Naive thymus-derived CD4-positive, alpha-beta T cell (primary cell): ENCODE data around the gene RARRES2. TPM values are rescaled to one million over a fixed set of nuclear protein-coding genes. Genes with fewer than 3 reads are reported as not detected.

Source experiments
- ATAC-seq: fragments of 150-1000 bp; cut with Tn5 transposase; 2 replicates; pipeline ENCODE4 v1.10.0; 2021; ENCODE audit warnings: mild to moderate bottlenecking, moderate library complexity
- CTCF ChIA-PET: fragments of 350-600 bp; sonication (Branson Sonifier 250); formaldehyde crosslinking; loops from one replicate; lab custom pipeline; 2021; ENCODE audit warnings: antibody characterized with exemption; lab: Charles Lee
- POLR2A ChIA-PET: fragments of 350-600 bp; sonication (Branson Sonifier 250); formaldehyde crosslinking; loops from one replicate; lab custom pipeline; 2021; ENCODE audit warnings: antibody characterized with exemption, inconsistent platforms; lab: Charles Lee
- DNase-seq, 9 donors: peaks; one replicate each; pipeline versions ENCODE4 v3.0.0 to v3.0.0-alpha.2; 2020 to 2022; ENCODE audit warnings: mixed read lengths in 1 of 9
- H3K27ac ChIP-seq: one replicate; pipeline ENCODE4 v1.7.0; 2013; ENCODE audit warnings: mild to moderate bottlenecking, low read depth, low read length, moderate library complexity
- H3K27me3 ChIP-seq, 2 donors: one replicate each; pipeline ENCODE4 v1.7.0; 2013; ENCODE audit warnings: low read length in 2 of 2, mild to moderate bottlenecking in 2 of 2, moderate library complexity in 2 of 2; ENCODE audit not compliant: control insufficient read depth in 2 of 2, insufficient read depth in 2 of 2
- H3K36me3 ChIP-seq, 3 experiments: 1 replicate in 2 of 3; 2 replicates in 1 of 3; pipeline ENCODE4 v1.7.0; 2013; ENCODE audit warnings: low read length in 3 of 3, mild to moderate bottlenecking in 3 of 3, moderate library complexity in 1 of 3; ENCODE audit not compliant: insufficient read depth in 3 of 3, control insufficient read depth in 2 of 3
- H3K4me1 ChIP-seq, 2 donors: one replicate each; pipeline ENCODE4 v1.7.0; 2013; ENCODE audit warnings: low read length in 2 of 2, mild to moderate bottlenecking in 2 of 2, moderate library complexity in 1 of 2; ENCODE audit not compliant: control insufficient read depth in 2 of 2, insufficient read depth in 2 of 2
- H3K4me3 ChIP-seq: 2 replicates; pipeline ENCODE4 v1.7.0; 2013; ENCODE audit warnings: mild to moderate bottlenecking, low read length
- H3K9me3 ChIP-seq, 3 experiments: 1 replicate in 2 of 3; 2 replicates in 1 of 3; pipeline ENCODE4 v1.7.0; 2013; ENCODE audit warnings: low read length in 3 of 3; ENCODE audit not compliant: control insufficient read depth in 2 of 3
- H3K27ac Mint-ChIP-seq, 9 donors: one replicate each; pipeline ENCODE4 v1.8.0; 2020 to 2022; ENCODE audit warnings: mixed read lengths in 9 of 9, mild to moderate bottlenecking in 8 of 9, moderate library complexity in 5 of 9, inconsistent platforms in 2 of 9
- H3K27me3 Mint-ChIP-seq, 5 donors: one replicate each; pipeline ENCODE4 v1.8.0; 2021 to 2022; ENCODE audit warnings: mixed read lengths in 5 of 5, mild to moderate bottlenecking in 1 of 5
- H3K36me3 Mint-ChIP-seq, 5 donors: one replicate each; pipeline ENCODE4 v1.8.0; 2020 to 2022; ENCODE audit warnings: mixed read lengths in 5 of 5, mild to moderate bottlenecking in 3 of 5, inconsistent platforms in 1 of 5
- H3K4me1 Mint-ChIP-seq, 7 donors: one replicate each; pipeline ENCODE4 v1.8.0; 2020 to 2022; ENCODE audit warnings: mixed read lengths in 7 of 7, mild to moderate bottlenecking in 3 of 7, inconsistent platforms in 1 of 7
- H3K4me3 Mint-ChIP-seq, 10 donors: one replicate each; pipeline ENCODE4 v1.8.0; 2020 to 2022; ENCODE audit warnings: mild to moderate bottlenecking in 10 of 10, mixed read lengths in 10 of 10, moderate library complexity in 6 of 10, inconsistent platforms in 2 of 10
- H3K9me3 Mint-ChIP-seq, 11 donors: one replicate each; pipeline ENCODE4 v1.8.0; 2020 to 2022; ENCODE audit warnings: mixed read lengths in 11 of 11, mild to moderate bottlenecking in 4 of 11, inconsistent platforms in 1 of 11, moderate library complexity in 1 of 11
- intact Hi-C, 2 donors: fragments of 100-400 bp; cut with micrococcal nuclease; formaldehyde crosslinking; loops; one replicate each; pipeline ENCODE4 v1.15.1; 2023
- polyA plus RNA-seq, 2 donors: library from polyadenylated mRNA; unstranded; fragments of 300-500 nt; fragmentation: Illumina TruSeq; gene quantifications; one replicate each; pipeline ENCODE4 v1.2.3, GENCODE V29; 2021
- total RNA-seq, 6 experiments: library from RNA in 5 of 6; stranded (reverse) in 5 of 6; gene quantifications; 1 replicate in 5 of 6; 2 replicates in 1 of 6; pipeline ENCODE4 v1.2.3 and lab custom pipeline; 2021 to 2026

Gene RARRES2
- total and polyA plus RNA-seq, 7 experiments from 2014 or later, result 0.38 TPM; not detected in 6

DNA sequence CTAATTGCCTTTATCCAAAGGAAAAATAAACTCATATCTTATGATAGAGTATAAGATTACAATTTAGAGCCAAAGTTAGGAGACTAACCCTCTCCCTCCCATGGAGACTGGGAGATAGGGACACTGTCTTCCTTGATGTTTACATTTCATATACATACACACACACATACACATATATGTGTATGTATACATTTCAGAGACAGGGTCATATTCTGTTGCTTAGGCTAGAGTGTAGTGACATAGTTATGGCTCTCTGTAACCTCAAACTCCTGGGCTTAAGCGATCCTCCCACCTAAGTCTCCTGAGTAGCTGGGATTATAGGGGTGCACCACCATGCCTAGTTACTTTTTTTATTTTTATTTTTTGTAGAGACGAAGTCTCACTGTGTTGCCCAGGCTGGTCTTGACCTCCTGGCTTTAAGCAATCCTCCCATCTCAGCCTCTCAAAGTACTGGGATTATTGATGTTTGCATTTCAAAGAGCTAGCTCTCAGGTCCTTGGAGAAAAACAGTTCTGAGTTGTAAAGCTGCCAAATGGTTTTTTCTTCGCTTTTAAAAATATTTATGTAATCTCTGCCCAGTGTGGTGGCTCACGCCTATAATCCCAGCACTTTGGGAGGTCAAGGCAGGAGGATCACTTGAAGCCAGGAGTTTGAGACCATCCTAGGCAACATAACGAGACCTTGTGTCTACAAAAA lies 19.1 kb upstream of the RARRES2 start:
- H3K4me3 Mint-ChIP-seq, result peak overlapping the region in 2 of 10 donors; percentile 24 to 50
- Histone ChIP-seq H3K27ac (no peak overlapping the region), H3K4me1 (peaks cover 6 to 38% of the 10 kb centered on the region in 2 donors), H3K27me3 (no peaks in the 10 kb centered on the region), H3K4me3 (no peak overlapping the region), H3K36me3 (no peaks in the 10 kb centered on the region), H3K9me3 (no peaks in the 10 kb centered on the region)
- peaks cover 24 to 72% (median 60%) of the 10 kb centered on the region in 7 donors for H3K4me1 Mint-ChIP-seq
- no peak for ATAC-seq
- ChIA-PET CTCF (interaction anchor here (0.6 kb wide), 2 partner anchors 518 to 552 kb away, joined by 3 read pairs; no protein-coding TSS in a partner anchor), POLR2A (interaction anchor here (1.0 to 1.3 kb wide), 2 partner anchors 10 to 47 kb away, joined by 3 to 7 read pairs; no protein-coding TSS in a partner anchor)
- H3K27ac Mint-ChIP-seq, result peak overlapping the region in 8 of 9 donors; percentile 15 to 93 (median 86)
- H3K36me3 Mint-ChIP-seq, result no peaks in the 10 kb centered on the region
- intact Hi-C loops, result no loop called here
- DNase-seq, result no peak
- peaks cover 0 to 2% (median 0%) of the 10 kb centered on the region in 11 donors for H3K9me3 Mint-ChIP-seq
- H3K27me3 Mint-ChIP-seq, result no peaks in the 10 kb centered on the region

DNA sequence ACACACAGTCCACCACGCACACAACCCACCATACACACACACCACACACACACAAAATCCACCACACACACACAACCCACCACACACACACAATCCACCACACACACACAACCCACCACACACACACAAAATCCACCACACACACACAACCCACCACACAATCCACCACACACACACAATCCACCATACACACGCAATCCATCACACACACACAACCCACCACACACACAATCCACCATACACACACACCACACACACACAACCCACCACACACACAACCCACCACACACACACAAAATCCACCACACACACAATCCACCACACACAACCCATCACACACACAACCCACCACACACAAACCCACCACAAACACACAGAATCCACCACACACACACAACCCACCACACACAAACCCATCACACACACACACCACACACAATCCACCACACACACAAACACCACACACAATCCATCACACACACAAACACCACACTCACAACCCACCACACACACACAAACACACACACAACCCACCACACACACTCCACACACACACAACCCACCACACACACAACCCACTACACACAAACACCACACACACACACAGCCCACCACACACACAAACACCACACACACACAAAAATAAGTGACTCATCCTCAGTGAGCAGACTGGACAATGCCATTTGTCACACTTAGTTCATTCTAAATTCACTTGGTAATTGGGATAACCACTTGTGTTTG lies 18.4 kb upstream of the RARRES2 start:
- no peaks in the 10 kb centered on the region for H3K27me3 Mint-ChIP-seq
- no peaks in the 10 kb centered on the region for H3K9me3 ChIP-seq
- POLR2A ChIA-PET, result interaction anchor here (1.3 kb wide), 1 partner anchor 47 kb away, joined by 7 read pairs; no protein-coding TSS in a partner anchor
- peaks cover 0 to 2% (median 0%) of the 10 kb centered on the region in 11 donors for H3K9me3 Mint-ChIP-seq
- no peaks in the 10 kb centered on the region for H3K27me3 ChIP-seq
- peak overlapping the region in 4 of 10 donors; percentile 12 to 50 (median 34) for H3K4me3 Mint-ChIP-seq
- H3K27ac ChIP-seq, result no peak overlapping the region
- no peak for DNase-seq
- H3K4me3 ChIP-seq, result no peak overlapping the region
- intact Hi-C loops, result loop anchor here (5.0 kb wide), 3 partner anchors 37 to 378 kb away; partner anchors contain the start of genes GIMAP7 (in 2 of the 2), ACTR3C (in 1 of the 2), GIMAP5 (in 1 of the 2) and LRRC61 (in 1 of the 2)
- ATAC-seq, result no peak
- H3K36me3 ChIP-seq, result no peaks in the 10 kb centered on the region
- no peaks in the 10 kb centered on the region for H3K36me3 Mint-ChIP-seq
- H3K4me1 ChIP-seq, result peaks cover 6 to 38% of the 10 kb centered on the region in 2 donors
- peak overlapping the region; percentile 15 to 93 (median 86) for H3K27ac Mint-ChIP-seq
- peaks cover 24 to 64% (median 56%) of the 10 kb centered on the region in 7 donors for H3K4me1 Mint-ChIP-seq
- CTCF ChIA-PET, result no interaction called here

DNA sequence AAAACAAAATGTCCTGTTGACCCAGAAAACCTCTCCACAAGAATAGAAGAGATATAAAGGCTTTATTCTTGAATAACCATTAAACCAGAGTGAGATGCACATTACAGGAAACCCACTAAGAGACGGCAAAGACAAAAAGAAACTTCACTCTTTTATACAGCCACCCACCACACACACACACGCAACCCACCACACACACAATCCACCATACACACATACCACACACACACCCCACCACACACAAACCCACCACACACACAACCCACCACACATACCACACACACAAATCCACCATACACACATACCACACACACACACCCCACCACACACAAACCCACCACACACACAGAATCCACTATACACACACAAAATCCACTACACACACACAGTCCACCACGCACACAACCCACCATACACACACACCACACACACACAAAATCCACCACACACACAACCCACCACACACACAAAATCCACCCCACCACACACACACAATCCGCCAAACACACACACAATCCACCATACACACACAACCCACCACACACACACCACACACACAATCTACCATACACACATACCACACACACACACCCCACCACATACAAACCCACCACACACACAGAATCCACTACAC lies 17.7 kb upstream of the RARRES2 start:
- H3K27ac Mint-ChIP-seq, result peak overlapping the region in 8 of 9 donors; percentile 15 to 93 (median 88)

DNA sequence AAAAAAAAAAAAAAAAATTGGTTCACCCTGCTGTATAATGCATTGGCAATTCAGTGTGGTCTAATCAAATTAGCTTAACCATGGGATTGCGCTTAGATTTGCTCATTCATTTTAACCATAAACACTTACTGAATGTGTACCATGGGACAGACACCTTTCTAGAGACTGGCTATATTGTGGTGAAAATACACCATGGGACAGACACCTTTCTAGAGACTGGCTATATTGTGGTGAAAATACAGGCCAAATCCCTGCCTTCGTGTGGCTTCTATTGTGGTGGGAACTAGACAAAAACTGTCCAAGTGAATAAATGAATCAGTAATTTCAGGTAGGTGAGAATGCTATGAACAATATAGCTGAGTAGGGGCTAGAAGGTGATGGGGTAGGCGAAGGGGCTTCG lies 17.0 kb upstream of the RARRES2 start:
- Mint-ChIP-seq H3K4me3 (peak overlapping the region in 5 of 10 donors; percentile 39 to 83 (median 79)), H3K36me3 (no peaks in the 10 kb centered on the region), H3K4me1 (peaks cover 19 to 54% (median 46%) of the 10 kb centered on the region in 7 donors)

More for the DNA sequence above, 17.7 kb upstream of the RARRES2 start:
- CTCF ChIA-PET, result no interaction called here
- H3K27me3 Mint-ChIP-seq, result no peaks in the 10 kb centered on the region
- no peaks in the 10 kb centered on the region for H3K36me3 Mint-ChIP-seq
- no peaks in the 10 kb centered on the region for H3K36me3 ChIP-seq
- no peak overlapping the region for H3K4me3 ChIP-seq
- POLR2A ChIA-PET, result interaction anchor here (0.7 to 6.2 kb wide), 7 partner anchors 7 to 326 kb away, joined by 3 to 50 read pairs (median 14); partner anchors contain the start of genes GIMAP2, GIMAP7 and REPIN1
- peaks cover 23 to 59% (median 51%) of the 10 kb centered on the region in 7 donors for H3K4me1 Mint-ChIP-seq
- peak overlapping the region in 6 of 10 donors; percentile 11 to 83 (median 39) for H3K4me3 Mint-ChIP-seq
- no peak for ATAC-seq
- intact Hi-C loops, result loop anchor here (5.0 kb wide), 3 partner anchors 37 to 378 kb away; partner anchors contain the start of genes GIMAP7 (in 2 of the 2), ACTR3C (in 1 of the 2), GIMAP5 (in 1 of the 2) and LRRC61 (in 1 of the 2)
- H3K9me3 Mint-ChIP-seq, result peaks cover 0 to 2% (median 0%) of the 10 kb centered on the region in 11 donors
- DNase-seq, result no peak
- H3K4me1 ChIP-seq, result peaks cover 6 to 34% of the 10 kb centered on the region in 2 donors
- H3K27me3 ChIP-seq, result no peaks in the 10 kb centered on the region
- H3K27ac ChIP-seq, result peak overlapping the region; percentile 6
- no peaks in the 10 kb centered on the region for H3K9me3 ChIP-seq

DNA sequence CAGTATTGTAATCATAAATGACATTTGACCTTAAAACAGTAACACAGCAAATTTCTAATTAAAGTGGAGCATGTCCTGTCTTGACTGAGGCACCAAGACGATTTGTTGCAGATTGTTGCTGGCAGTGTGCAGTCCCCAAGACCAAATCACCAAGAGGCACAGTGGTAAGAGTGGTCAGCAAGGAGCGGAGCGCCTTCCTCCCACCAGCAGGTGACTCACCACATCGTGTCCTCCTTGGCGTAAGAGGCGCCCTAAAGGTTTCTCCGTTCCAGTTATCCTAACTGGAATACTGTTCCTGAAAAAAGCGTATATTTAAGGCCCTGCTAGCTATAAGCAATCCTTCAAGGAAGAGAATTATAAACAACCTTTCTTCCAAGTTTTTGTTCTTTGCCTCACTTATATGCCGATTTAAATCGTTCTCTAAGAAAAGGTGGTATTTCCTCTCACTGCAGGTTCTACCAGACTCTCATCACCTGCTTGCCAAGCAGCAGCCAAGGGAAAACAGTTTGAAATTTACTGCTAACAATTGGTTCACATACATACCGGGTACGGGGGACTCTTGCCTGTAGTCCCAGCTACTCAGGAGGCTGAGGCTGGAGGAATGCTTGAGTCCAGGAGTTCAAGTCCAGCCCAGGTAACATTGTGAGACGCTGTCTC lies 16.5 kb upstream of the RARRES2 start:
- Mint-ChIP-seq H3K4me3 (peak overlapping the region; percentile 47 to 85 (median 75)), H3K9me3 (peaks cover 0 to 2% (median 0%) of the 10 kb centered on the region in 11 donors), H3K27ac (peak overlapping the region; percentile 85 to 93 (median 89)), H3K4me1 (peaks cover 17 to 54% (median 46%) of the 10 kb centered on the region in 7 donors), H3K36me3 (no peaks in the 10 kb centered on the region), H3K27me3 (peaks cover 0 to 2% (median 0%) of the 10 kb centered on the region in 5 donors)
- H3K4me3 ChIP-seq, result peak overlapping the region; percentile 35
- no peaks in the 10 kb centered on the region for H3K27me3 ChIP-seq
- intact Hi-C loops, result loop anchor here (1.0 to 5.0 kb wide), 7 partner anchors 9 to 397 kb away; partner anchors contain the start of genes GIMAP7 (in 2 of the 2), ZNF775 (in 2 of the 2), ACTR3C (in 1 of the 2) and GIMAP5 (in 1 of the 2)
- no peak for DNase-seq
- no peaks in the 10 kb centered on the region for H3K9me3 ChIP-seq
- peaks cover 6 to 28% of the 10 kb centered on the region in 2 donors for H3K4me1 ChIP-seq
- CTCF ChIA-PET, result interaction anchor here (0.6 to 1.7 kb wide), 6 partner anchors 10 to 343 kb away, joined by 3 to 5 read pairs (median 4); partner anchors contain the start of gene REPIN1
- no peaks in the 10 kb centered on the region for H3K36me3 ChIP-seq
- peak; percentile 17 for ATAC-seq
- POLR2A ChIA-PET, result interaction anchor here (0.6 to 6.2 kb wide), 13 partner anchors 9 to 398 kb away, joined by 3 to 50 read pairs (median 6); partner anchors contain the start of genes GIMAP1, GIMAP2, GIMAP7 and REPIN1
- peak overlapping the region; percentile 72 for H3K27ac ChIP-seq

More for the DNA sequence above, 17.0 kb upstream of the RARRES2 start:
- DNase-seq (no peak), ATAC-seq (no peak)
- Mint-ChIP-seq H3K27me3 (no peaks in the 10 kb centered on the region), H3K27ac (peak overlapping the region; percentile 15 to 93 (median 89)), H3K9me3 (peaks cover 0 to 2% (median 0%) of the 10 kb centered on the region in 11 donors)
- Histone ChIP-seq H3K27ac (peak overlapping the region; percentile 6), H3K4me3 (peak overlapping the region; percentile 35), H3K4me1 (peaks cover 6 to 28% of the 10 kb centered on the region in 2 donors), H3K9me3 (no peaks in the 10 kb centered on the region), H3K27me3 (no peaks in the 10 kb centered on the region), H3K36me3 (no peaks in the 10 kb centered on the region)
- intact Hi-C loops, result loop anchor here (5.0 kb wide), 3 partner anchors 36 to 379 kb away; partner anchors contain the start of genes GIMAP7 (in 2 of the 2), ACTR3C (in 1 of the 2), GIMAP5 (in 1 of the 2) and LRRC61 (in 1 of the 2)
- POLR2A ChIA-PET, result interaction anchor here (0.7 to 6.2 kb wide), 8 partner anchors 8 to 327 kb away, joined by 3 to 50 read pairs (median 10); partner anchors contain the start of genes GIMAP2, GIMAP7 and REPIN1
- CTCF ChIA-PET, result interaction anchor here (0.7 to 1.4 kb wide), 2 partner anchors 47 to 343 kb away, joined by 3 to 4 read pairs; a partner anchor contains a TSS
